Measurements from ENCODE around the gene FNDC3B.

DNA sequence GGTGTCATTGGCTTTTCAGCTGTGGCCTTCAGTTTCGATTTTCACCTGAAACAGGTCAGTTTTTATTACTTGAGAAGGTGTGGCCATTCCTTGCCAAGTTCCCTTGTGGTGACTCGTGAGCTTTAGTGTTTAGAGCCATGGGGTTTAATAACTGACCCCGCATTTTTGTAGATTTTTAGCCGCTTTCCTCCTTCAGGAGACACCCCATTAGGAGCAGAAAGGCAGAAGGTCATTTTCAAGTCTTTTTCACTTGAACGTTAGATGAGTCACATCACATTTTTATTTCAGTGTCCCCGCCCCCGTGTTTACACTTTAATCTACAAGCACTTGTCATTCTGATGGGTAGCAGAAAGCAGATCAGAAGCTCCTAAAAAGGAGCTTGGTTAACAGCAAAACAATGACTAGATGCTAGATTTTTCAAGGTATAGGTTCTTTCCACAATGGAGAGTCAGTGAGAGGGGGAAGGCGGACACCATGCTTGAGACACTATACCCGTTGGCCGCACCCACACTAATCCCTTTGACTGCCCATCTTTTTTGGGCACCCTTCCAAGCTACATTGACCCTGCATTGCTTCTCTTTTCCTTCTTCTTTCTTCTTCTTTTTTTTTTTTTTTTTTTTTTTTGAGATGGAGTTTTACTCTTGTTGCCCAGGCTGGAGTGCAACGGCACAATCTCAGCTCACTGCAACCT lies 276.2 kb downstream of the FNDC3B start:
- TF ChIP-seq NFE2L2 (conservative IDR thresholded peaks at IDR 0.05; ENCODE audit: low read length) (no peak), CTCF (IDR thresholded peaks at IDR 0.05) (no peak), POLR2A (IDR thresholded peaks at IDR 0.05; ENCODE audit: low read length) (no peak), RAD21 (conservative IDR thresholded peaks at IDR 0.05 in 1 of 2, IDR thresholded peaks at IDR 0.05 in 1 of 2) (no peak), EP300 (IDR thresholded peaks at IDR 0.05) (no peak), SMC3 (IDR thresholded peaks at IDR 0.05) (no peak), USF2 (IDR thresholded peaks at IDR 0.05) (no peak), CEBPB (IDR thresholded peaks at IDR 0.05) (no peak), BHLHE40 (IDR thresholded peaks at IDR 0.05; ENCODE audit: low read depth, low read length) (no peak), RCOR1 (IDR thresholded peaks at IDR 0.05; ENCODE audit: low read depth, low read length) (no peak), PHF8 (IDR thresholded peaks at IDR 0.05; ENCODE audit: borderline replicate concordance, low read depth) (no peak)
- TF ChIP-seq, protein P1, sequence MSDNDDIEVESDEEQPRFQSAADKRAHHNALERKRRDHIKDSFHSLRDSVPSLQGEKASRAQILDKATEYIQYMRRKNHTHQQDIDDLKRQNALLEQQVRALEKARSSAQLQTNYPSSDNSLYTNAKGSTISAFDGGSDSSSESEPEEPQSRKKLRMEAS (IDR thresholded peaks at IDR 0.05), result no peak

All from A549 (cell line).